ENCODE measurements around the gene FRK.
A peak's percentile ranks its signal among the peaks of the same experiment; 100 is the strongest.
"Not testable (repeated sequence)": the region's sequence is repeated elsewhere in the genome, so short reads cannot be mapped to it uniquely, and the experiment has no call there.

The FRK gene

DNA sequence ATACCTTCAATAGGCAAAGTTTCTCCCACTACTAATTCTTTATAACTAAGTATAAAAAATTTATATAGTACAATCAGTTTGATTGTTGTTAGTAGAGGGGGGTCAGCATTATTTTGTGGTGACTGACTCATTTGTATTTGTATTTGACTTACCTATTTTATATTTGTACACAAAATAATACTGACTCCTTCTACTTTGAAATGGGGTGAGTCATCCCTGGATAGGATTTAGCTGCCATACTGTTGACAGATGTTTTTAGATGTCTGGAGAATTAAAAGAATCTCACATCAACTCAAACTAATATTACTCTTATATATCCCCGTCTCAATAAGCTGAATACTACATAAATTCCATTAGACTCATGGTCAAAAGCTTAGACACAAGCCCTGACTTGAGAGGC, 114.9 kb downstream of the FRK start:
- DNase-seq (no peak), ATAC-seq (no peak)

DNA sequence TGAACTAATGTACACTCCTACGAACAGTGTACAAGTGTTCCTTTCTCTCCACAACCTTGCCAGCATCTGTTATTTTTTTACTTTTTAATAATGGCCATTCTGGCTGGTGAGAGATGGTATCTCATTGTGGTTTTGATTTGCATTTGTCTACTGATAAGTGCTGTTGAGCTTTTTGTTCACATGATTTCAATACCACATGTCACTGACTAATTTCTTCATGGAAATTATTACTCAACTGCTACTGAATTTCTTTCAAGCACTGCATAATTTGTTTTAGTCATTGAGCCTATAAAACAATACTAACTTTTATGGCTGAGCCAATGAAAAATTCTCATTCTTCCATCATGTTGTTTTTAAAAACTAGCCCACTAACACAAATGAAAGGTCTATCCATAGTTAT, 115.4 kb downstream of the FRK start:
- DNase-seq = no peak
- ATAC-seq = no peak

DNA sequence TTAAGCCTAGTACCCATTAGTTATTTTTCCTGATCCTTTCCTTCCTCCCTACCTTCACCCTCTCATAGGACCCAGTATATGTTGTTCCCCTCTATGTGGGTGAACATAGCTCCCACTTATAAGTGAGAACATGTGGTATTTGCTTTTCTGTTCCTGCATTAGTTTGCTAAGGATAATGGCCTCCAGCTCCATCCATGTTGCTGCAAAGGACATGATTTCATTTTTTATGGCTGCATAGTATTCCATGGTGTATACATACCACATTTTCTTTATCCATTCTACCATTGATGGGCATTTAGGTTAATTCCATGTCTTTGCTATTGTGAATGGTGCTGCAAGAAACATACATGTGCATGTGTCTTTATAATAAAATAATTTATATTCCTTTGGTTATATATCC, 115.9 kb downstream of the FRK start:
- not testable (repeated sequence) for ATAC-seq, DNase-seq

DNA sequence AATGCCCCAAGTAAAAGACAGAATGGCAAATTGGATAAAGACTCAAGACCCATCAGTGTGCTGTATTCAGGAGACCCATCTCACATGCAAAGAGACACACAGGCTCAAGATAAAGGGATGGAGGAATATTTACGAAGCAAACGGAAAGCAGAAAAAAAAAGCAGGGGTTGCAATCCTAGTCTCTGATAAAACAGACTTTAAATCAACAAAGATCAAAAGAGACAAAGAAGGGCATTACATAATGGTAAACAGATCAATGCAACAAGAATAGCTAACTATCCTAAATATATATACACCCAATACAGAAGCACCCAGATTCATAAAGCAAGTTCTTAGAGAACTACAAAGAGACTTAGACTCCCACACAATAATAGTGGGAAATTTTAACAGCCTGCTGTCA, 123.2 kb downstream of the FRK start:
- ATAC-seq, DNase-seq: not testable (repeated sequence)

DNA sequence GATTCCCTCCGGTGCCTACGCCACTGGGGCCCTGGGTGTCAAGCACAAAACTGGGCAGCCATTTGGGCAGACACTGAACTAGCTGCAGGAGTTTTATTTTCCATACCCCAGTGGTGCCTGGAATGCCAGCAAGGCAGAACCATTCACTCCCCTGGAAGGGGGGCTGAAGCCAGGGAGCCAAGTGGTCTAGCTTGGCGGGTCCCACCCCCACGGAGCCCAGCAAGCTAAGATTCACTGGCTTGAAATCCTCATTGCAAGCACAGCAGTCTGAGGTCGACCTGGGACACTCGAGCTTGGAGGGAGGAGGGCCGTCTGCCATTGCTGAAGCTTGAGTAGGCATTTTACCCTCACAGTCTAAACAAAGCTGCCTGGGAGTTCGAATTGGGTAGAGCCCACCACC, 125.3 kb downstream of the FRK start:
- no peak for DNase-seq
- ATAC-seq = no peak

DNA sequence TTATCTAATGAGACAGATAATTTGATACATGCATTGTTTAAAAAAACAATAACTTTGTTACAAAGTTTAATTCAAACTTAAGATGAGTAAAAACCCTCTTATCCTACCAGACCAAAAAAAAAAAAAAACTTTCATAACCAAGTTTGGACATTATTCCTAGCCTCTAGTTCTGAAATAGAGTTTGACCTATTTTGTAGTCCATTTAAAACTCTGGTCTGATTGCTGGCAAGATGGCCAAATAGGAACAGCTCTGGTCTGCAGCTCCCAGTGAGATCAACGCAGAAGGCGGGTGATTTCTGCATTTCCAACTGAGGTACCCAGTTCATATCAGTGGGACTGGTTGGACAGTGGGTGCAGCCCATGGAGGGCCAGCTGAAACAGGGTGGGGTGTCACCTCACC, 125.9 kb downstream of the FRK start:
- ATAC-seq (no peak), DNase-seq (no peak)

DNA sequence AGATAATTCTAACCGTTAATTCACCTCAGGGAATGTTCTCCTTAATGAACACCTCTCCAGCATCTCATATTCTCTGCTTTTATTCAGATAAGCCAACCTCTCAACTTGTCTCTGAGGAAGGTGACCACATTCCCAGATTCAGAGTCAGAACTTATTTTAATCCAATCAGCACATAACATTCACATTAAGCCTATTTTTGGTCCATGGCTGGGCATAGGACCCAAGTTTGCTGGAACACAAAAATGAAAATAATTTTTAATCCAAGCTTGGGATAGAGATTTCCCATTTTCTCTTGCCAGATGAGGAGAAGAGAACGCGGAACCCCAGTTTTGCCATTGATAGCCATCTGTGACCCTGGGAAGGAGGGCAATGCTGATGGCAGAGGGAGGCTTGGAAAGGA, 126.5 kb downstream of the FRK start:
- ATAC-seq (no peak), DNase-seq (no peak)

DNA sequence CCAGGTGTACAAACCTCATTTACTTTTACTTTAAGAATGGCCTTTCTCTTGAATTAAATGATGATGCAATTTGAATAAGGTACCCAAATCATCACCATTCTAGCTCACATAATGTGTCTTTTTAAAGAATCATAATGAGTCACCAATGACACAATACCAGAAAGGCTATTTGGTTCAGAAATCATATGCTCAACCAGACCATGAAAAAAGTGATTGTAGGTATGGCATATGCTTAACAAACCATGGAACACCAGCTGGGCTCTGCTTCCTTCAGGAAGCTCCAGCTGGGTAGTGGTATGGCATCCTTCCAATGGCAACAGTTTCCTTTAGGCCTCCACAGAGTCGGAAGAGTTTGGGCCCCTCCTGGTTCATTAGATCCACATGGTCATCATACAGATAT, 128.2 kb downstream of the FRK start:
- no peak for ATAC-seq
- no peak for DNase-seq

DNA sequence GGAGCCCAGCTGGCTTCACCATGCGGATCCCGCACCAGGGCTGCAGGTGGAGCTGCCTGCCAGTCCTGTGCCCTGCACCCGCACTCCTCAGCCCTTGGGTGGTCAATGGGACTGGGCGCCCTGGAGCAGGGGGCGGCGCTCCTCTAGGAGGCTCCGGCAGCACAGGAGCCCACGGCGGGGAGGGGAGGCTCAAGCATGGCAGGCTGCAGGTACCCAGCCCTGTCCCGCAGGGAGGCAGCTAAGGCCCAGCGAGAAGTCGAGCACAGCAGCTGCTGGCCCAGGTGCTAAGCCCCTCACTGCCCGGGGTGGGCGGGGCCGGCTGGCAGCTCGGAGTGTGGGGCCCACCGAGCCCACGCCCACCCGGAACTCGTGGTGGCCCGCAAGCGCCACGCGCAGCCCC, 132.7 kb downstream of the FRK start:
- DNase-seq, ATAC-seq: not testable (repeated sequence)

DNA sequence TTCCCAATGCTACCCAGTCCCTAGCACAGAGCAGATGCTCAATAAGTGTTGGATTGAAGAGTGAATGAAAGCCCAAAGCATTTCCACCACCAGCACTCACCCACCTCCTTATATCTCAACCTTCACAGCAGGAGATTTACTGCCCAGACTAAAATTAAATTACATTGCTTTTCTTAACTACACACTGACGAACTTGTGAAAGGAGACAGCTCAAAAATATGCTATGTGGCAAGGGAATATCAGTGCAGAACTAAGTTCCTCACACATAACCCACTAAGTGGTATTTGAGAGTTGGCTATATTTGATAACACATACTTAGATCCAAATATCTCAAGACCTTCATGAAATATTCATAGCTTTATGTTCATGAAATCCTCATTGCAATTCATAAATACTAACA, 137.7 kb downstream of the FRK start:
- DNase-seq (no peak), ATAC-seq (no peak)

DNA sequence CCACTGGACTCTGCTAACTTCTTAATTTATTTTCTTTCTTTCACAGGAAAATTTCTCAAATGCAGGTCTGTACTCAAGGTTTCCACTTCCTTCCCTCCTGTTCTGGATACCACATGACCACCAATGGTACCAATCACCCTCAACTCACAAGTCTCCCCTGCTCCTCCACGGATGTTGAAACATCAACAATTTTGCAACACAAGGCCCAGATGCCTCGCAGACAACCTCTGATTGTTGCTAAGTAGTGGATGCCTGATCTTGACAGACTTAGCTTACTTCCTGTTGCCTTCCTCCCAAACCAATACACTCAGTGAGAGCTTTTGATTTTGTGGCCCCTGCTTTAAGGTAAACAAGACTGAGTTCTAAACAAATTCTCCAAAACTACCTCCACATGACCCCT, 146.6 kb downstream of the FRK start:
- DNase-seq = no peak
- no peak for ATAC-seq

DNA sequence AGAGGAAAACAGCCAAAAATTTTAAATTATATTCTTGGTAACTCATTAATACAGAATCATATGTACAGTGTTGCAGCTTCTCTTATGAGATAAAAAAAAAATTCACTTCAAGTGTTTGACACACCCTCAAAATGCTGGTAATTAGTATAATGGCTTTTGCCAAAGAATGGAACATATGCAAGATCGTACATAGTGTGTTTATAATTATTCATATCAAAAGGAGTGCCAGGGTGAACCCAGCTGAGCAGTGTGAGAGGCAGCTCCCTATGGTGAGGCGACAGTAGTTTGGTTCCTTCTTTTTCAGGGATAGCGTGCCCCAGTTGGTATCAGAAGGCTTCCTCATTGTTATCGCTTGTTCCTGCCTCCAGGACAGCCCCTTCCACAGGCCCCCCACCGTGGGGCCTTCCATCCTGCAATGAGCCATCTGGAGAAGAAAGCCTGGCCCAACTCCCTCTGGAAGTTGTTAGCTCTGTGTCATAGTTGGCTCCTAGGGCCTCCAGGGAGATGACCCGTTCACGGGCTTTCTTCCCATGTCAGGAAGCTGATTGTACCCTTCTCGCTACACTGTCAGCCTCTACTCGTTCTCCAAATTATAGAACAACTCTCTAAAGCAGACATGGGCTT, 150.7 kb downstream of the FRK start:
- ATAC-seq (no peak), DNase-seq (no peak)

DNA sequence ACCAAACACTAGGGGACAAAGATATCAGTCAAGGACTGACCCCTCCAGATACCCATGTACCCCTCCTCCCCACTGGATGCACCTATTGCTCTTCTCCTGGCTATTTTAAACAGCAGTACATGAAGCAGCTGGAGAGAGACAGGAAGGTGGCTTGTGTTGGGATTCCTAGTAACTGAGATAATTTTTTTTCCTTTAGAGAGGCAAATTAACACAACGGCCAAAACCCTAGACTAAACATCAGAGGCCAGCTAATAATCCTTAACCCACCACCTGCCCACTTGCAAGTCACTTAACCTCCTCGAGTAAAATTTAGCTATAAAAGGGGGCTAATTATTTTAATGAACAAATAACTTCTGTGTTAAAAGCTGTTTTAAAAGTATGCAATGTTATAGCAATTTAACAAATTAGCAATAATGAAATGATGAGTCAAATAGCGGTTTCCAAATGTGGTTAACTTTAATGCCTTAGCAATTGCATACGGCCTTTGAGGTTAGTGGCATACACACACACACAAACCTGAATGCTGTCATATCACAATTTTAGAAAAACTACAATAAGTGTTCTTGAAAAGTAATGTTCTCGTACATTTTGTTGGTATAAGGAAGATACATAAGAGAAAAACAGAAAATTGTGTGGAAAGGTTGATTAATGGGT, 151.7 kb downstream of the FRK start:
- DNase-seq = no peak
- no peak for ATAC-seq

DNA sequence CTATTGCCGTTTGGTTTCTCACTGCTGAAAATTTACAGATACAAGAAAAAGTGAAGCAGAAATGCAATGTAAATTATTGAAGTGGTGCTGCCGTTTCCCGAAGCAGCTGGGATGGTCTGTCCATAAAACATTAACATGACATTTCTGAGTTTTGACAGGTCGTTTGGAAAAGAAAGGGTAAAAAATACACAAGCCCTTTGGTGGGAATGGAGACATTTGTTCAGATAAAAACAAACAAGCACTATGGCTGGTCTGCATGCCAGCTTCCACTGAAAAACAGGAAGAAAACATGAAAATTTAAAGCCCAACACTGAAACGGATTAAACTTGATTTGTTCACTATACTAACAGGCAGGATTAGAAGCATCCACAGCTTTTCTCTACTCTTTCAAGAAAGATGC, 155.2 kb downstream of the FRK start:
- ATAC-seq (no peak), DNase-seq (no peak)

DNA sequence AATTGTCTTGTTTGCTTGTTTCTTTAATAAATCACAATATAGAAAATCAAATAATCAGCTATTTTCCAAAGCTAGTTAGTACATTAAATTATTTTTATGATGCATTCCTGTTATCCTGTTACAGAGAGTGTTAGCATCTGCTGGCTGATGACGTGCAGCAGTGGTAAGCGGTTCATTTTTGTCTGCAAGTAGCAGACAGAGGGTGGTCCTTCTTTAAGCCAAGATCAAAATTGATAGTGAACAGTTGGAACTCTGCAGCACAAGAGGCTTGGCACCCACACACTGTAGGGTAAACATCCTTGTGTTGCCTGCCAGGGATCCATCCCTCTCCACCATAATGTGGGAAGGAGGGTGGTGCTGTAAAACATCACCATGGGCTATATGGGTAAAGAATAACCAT, 158.3 kb downstream of the FRK start:
- DNase-seq (no peak), ATAC-seq (no peak)

DNA sequence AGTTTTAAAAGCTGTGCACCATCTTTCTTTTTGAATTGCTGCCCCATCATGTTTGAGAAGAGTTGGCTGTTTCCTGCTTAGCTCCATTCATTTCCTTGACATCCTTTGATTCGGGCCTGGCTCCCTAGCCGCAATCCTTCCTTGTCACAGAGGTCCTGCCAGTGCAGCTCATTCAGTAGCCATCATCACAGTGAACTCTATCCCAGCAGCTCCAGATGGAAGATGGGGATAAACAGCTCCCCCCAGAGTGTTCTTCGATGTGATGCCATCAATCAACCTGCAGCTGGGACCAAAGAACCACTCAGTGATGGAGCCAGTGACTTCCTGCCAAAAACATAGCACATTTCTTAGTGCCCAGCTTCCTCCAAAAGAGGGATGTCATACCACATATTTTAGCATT, 158.8 kb downstream of the FRK start:
- DNase-seq (no peak), ATAC-seq (no peak)

DNA sequence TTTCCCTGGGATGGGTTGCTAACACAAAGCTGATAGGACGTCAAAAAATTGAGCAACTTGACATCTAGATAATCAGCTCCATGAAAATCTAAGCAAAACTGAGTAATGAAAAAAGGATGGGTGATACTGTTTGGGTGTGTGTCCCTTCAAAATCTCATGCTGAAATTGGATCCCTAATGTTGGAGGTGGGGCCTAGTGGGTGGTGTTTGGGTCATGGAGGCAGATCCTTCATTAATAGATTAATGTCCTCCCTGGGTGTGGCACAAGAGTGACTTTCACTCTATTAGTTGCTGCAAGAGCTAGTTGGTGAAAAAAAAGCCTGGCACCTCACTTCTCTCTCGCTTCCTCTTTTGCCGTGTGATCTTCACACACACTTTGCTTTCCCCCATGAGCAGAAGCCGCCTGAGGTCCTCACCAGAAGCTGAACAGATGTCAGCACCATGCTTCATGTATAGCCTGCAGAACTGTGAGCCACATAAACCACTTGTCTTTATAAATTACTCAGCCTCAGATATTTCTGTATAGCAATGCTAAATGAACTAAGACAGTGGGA, 160.9 kb downstream of the FRK start:
- no peak for ATAC-seq
- DNase-seq = no peak

DNA sequence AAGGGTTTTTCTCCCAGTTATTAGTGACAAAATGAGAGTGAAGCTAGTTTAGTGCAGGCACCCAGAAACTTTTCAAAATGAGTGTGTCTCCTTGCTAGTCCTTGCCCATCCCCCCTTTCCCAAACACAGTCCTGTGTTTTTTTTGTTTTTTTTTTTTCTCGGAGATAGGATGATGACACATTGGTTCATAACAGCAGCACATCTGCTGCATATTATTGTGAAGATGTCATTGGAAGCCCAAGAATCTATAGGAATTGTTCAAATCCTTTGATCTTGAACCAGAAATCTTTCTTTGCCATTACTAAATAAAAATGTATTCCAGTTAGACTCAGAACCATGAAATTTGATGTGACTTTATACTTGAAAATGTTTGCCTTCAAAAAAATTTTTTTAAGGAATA, 162.4 kb downstream of the FRK start:
- no peak for DNase-seq
- no peak for ATAC-seq

DNA sequence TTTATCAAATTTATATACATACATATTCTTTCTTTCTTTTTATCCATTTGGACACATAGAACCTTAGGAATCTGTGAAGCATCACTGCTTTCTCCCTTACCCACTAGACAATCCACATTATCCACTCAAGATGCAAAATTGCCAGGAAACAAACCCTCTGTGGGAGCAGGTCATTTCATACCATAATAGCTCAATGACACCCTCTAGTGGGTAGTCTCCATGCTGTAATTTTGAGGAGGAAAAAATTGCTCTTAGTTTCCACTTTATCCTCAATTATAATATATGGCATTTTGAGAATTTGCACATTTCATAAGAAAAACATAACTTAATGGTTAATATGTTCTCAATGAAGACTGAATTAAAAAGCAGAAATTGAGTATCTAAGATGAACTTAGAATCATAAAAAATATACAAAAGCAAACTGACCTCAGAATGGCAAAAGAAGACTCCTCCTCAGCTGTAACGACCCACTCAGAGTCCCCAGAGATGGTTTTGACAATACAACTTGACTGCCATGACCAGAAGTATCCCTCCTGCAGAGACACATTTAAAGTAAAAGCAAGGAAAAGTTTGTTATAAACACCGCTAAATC, 164.1 kb downstream of the FRK start:
- no peak for ATAC-seq
- no peak for DNase-seq

DNA sequence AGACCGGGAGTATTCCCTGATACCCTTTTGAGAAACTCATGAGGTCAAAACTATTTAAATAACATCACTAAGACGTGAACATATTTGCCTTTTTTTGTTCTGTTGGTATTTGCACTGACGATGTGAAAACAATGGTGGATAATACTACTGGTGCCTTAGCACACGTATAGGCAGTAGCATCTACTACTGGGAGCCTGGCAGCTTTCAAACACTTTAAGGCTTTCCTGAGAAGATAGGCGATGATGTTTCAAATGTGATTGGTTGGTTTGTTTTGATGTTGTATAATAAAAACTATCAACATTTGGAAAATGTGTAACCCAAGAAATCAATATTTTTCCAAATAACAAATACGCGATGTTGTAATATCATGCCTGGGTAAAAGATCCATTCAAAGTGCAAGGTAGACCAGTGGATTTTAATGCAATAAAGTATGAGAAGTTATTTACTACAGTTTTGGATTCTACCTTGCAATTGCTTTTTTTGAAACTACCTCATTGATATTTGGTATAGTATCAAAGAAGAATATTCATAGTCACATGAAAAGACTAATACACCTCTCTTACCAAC, 166.2 kb downstream of the FRK start:
- ATAC-seq (no peak), DNase-seq (no peak)

DNA sequence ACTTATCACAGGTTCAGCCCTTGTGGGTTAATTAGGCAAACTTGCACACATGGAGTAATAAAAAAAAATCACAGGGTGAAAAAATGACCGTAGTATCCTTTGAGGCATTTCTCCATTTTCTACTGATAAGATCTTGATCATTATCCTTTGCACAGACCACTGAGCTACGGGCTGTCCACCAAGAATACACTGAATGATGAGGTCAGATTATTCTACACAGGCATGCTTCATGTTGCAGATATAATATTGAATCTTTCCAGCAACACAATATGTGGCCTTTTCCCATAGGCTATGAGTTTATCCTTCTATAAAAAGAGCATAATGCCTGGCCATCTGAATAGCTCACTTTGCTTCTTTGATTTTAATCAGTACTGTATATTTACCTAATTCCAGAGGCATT, 168.9 kb downstream of the FRK start:
- DNase-seq (no peak), ATAC-seq (no peak)

DNA sequence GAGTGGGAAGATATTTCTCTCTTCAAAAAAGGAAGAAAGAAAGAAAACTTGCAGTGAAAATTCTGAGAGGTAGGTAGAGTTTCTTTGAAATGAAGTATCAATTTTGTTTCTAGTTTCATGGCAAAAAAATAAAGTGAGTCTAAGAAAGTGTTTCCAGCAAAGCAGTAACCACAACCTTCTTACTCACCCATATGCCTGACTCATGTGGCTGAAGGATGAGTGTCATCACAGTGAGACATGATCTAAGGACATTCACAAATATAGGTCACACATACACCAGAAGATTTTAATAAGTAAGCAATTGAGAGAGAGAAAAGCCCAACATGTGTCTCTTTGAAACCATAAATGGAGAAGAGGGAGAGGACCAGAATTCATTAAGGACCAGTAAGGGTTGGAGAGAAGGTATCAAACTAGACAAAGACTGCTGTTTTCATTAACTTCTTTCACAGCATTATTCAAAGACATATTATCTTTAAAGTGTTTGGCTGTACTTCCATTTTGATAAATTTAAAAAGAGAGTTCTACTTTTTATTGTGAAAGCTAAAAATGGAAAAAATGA, 169.5 kb downstream of the FRK start:
- ATAC-seq (peak; percentile 97), DNase-seq (no peak)

DNA sequence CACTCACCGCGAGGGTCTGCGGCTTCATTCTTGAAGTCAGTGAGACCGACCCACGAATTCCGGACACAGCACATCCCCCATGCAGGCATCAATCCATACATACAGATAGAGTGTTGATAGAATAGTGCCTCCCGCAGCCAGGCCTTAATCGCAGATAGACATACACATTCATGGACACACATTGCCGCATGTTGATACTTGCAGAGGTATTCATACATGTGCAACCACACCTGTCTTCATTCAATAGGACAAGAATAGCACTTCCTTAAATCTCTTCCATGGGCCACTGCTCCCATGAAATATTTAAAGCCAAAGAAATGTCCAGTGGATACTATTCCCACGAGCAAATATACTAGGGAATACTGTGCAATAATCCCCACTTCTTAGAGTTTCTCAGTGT, 170.5 kb downstream of the FRK start:
- DNase-seq = no peak
- no peak for ATAC-seq

Measured in stimulated activated naive CD8-positive, alpha-beta T cell treated with anti-CD3 and anti-CD28 coated beads, Interleukin-15, Interleukin-2, amounts not matched to agents 100 U/mL and 50 U/mL, for 24 hours (primary cell).